DOHH2 (cell line): ENCODE measurements around the gene CCNO.

Source experiments
- CTCF ChIP-seq: fragments of 200-600 bp; sonication (generic); IDR thresholded peaks from one replicate; pipeline ENCODE4 v1.5.1; 2014; ENCODE audit warnings: antibody characterized with exemption, mild to moderate bottlenecking, low read depth, low read length; ENCODE audit not compliant: poor library complexity, severe bottlenecking
- EZH2phosphoT487 ChIP-seq: fragments of 200-600 bp; sonication (generic); IDR thresholded peaks from 2 replicates; pipeline ENCODE4 v1.6.1; 2017; ENCODE audit warnings: borderline replicate concordance, mild to moderate bottlenecking, antibody characterized with exemption, low read length, moderate library complexity, mixed read lengths

DNA sequence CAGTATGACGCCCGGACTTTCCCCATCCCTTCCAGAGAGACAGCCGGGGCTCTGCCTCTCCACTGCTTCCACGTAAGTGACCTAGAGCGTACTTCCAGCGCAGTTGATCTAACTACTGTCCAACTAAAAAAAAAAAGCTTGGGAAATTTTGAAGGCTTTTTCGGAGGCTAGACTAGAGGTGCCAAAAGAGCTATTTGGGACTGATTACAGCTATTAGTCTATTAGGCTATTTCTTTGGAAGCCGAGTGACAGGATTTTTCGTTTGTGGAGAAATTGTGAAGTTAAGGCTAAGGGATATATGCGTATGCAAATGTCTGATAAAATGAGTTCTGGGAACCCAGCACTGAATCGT, 1.5 kb downstream of the CCNO start:
- no peak for TF ChIP-seq CTCF
- TF ChIP-seq EZH2phosphoT487 = no peak; the same call in 1 of the 2 replicates
